Measurements from ENCODE around the gene MCUR1. TPM values are rescaled to one million over a fixed set of nuclear protein-coding genes. Genes with fewer than 3 reads are reported as not detected.
A peak's percentile ranks its signal among the peaks of the same experiment; 100 is the strongest.
"Not testable (repeated sequence)": the region's sequence is repeated elsewhere in the genome, so short reads cannot be mapped to it uniquely, and the experiment has no call there.

Gene MCUR1
- polyA plus RNA-seq, 3 donors = 6.2 to 9.7 (median 7.2) TPM

GRCh38 chr6:13831615-13832014 is 17.3 kb upstream of the MCUR1 start:
- H3K27ac ChIP-seq (ENCODE audit: low read depth, low read length) = no peak overlapping the region
- WGBS, 3 donors = 78 to 86% (median 83%) methylated on average over 7 of the region's 7 CpGs

- no peak overlapping the region for H3K27ac ChIP-seq (ENCODE audit: low read depth, low read length)
- 74 to 85% (median 80%) methylated on average over 3 to 4 of the region's 4 CpGs for WGBS, 3 donors
Observed at GRCh38 chr6:13830803-13831202, 16.4 kb upstream of the MCUR1 start.

- WGBS, 3 donors = 92 to 94% (median 94%) methylated on average over 5 of the region's 5 CpGs
- not testable (repeated sequence) for H3K27ac ChIP-seq (ENCODE audit: low read depth, low read length)
Observed at GRCh38 chr6:13829419-13829818, 15.1 kb upstream of the MCUR1 start.

GRCh38 chr6:13828656-13829301 is 14.4 kb upstream of the MCUR1 start:
- not testable (repeated sequence) for H3K27ac ChIP-seq (ENCODE audit: low read depth, low read length)
- WGBS, 3 donors = 85 to 94% (median 90%) methylated on average over 11 of the region's 11 CpGs

GRCh38 chr6:13827032-13827431 is 12.7 kb upstream of the MCUR1 start:
- 65 to 84% (median 68%) methylated on average over 2 of the region's 2 CpGs for WGBS, 3 donors

GRCh38 chr6:13825871-13826270 is 11.5 kb upstream of the MCUR1 start:
- no peak overlapping the region for H3K27ac ChIP-seq (ENCODE audit: low read depth, low read length)
- 82 to 89% (median 87%) methylated on average over 1 of the region's 1 CpG for WGBS, 3 donors

More at GRCh38 chr6:13827032-13827431, 12.7 kb upstream of the MCUR1 start:
- no peak overlapping the region for H3K27ac ChIP-seq (ENCODE audit: low read depth, low read length)

GRCh38 chr6:13818341-13818740 is 4.0 kb upstream of the MCUR1 start:
- 55 to 82% (median 82%) methylated on average over 2 of the region's 2 CpGs for WGBS, 3 donors
- H3K27ac ChIP-seq (ENCODE audit: low read depth, low read length) = no peak overlapping the region

- WGBS, 3 donors = 33 to 45% (median 44%) methylated on average over 8 of the region's 8 CpGs
- H3K27ac ChIP-seq (ENCODE audit: low read depth, low read length) = peak overlapping the region; percentile 12
Observed at GRCh38 chr6:13814938-13815575, 700 bp upstream of the MCUR1 start.

GRCh38 chr6:13813621-13814175 is 659 bp downstream of the MCUR1 start:
- peak overlapping the region; percentile 29 for H3K27ac ChIP-seq (ENCODE audit: low read depth, low read length)
- WGBS, 3 donors = 0 to 1% (median 0%) methylated on average over 48 to 56 of the region's 56 CpGs

- H3K27ac ChIP-seq (ENCODE audit: low read depth, low read length) = no peak overlapping the region
- 38 to 54% (median 51%) methylated on average over 7 of the region's 7 CpGs for WGBS, 3 donors
Observed at GRCh38 chr6:13813026-13813425, 1.3 kb downstream of the MCUR1 start.

GRCh38 chr6:13812359-13812642 is 2.1 kb downstream of the MCUR1 start:
- WGBS, 3 donors = 88 to 97% (median 93%) methylated on average over 5 of the region's 5 CpGs
- no peak overlapping the region for H3K27ac ChIP-seq (ENCODE audit: low read depth, low read length)

GRCh38 chr6:13811627-13812358 is 2.6 kb downstream of the MCUR1 start:
- 42 to 50% (median 45%) methylated on average over 8 of the region's 8 CpGs for WGBS, 3 donors

GRCh38 chr6:13810688-13811446 is 3.5 kb downstream of the MCUR1 start:
- H3K27ac ChIP-seq (ENCODE audit: low read depth, low read length) = no peak overlapping the region
- WGBS, 3 donors = 39 to 60% (median 57%) methylated on average over 3 of the region's 3 CpGs

More at GRCh38 chr6:13811627-13812358, 2.6 kb downstream of the MCUR1 start:
- H3K27ac ChIP-seq (ENCODE audit: low read depth, low read length) = no peak overlapping the region

- no peak overlapping the region for H3K27ac ChIP-seq (ENCODE audit: low read depth, low read length)
- WGBS, 3 donors = 83 to 91% (median 89%) methylated on average over 4 of the region's 4 CpGs
Observed at GRCh38 chr6:13808801-13809200, 5.6 kb downstream of the MCUR1 start.

- no peak overlapping the region for H3K27ac ChIP-seq (ENCODE audit: low read depth, low read length)
- 92 to 95% (median 95%) methylated on average over 4 of the region's 4 CpGs for WGBS, 3 donors
Observed at GRCh38 chr6:13807696-13808095, 6.7 kb downstream of the MCUR1 start.

GRCh38 chr6:13803581-13803980 is 10.8 kb downstream of the MCUR1 start:
- WGBS, 3 donors = 94 to 96% (median 96%) methylated on average over 4 of the region's 4 CpGs

GRCh38 chr6:13800615-13801014 is 13.7 kb downstream of the MCUR1 start:
- H3K27ac ChIP-seq (ENCODE audit: low read depth, low read length) = no peak overlapping the region
- 79 to 90% (median 83%) methylated on average over 3 of the region's 3 CpGs for WGBS, 3 donors

More at GRCh38 chr6:13803581-13803980, 10.8 kb downstream of the MCUR1 start:
- H3K27ac ChIP-seq (ENCODE audit: low read depth, low read length) = no peak overlapping the region

- H3K27ac ChIP-seq (ENCODE audit: low read depth, low read length) = no peak overlapping the region
- WGBS, 3 donors = 56 to 89% (median 88%) methylated on average over 1 of the region's 1 CpG
Observed at GRCh38 chr6:13796781-13797180, 17.6 kb downstream of the MCUR1 start.

Measured in adipose tissue (tissue), 3 donors.